Aorta (tissue), 5 donors: ENCODE measurements around the gene FBN2. TPM values are rescaled to one million over a fixed set of nuclear protein-coding genes. Genes with fewer than 3 reads are reported as not detected.

Experiments
- ATAC-seq: fragments of 200-7000 bp; cut with Tn5 transposase; one replicate; pipeline ENCODE4 v1.9.1; 2022; ENCODE audit warnings: moderate library complexity; ENCODE audit not compliant: low FRiP score
- DNase-seq, 2 donors: peaks; one replicate each; pipeline ENCODE4 v3.0.0-alpha.2; 2020
- H3K27ac ChIP-seq, 2 donors: one replicate each; pipeline ENCODE4 v1.5.1; 2013; ENCODE audit warnings: low read length in 2 of 2, mild to moderate bottlenecking in 2 of 2, moderate library complexity in 2 of 2, control low read depth in 1 of 2, inconsistent platforms in 1 of 2, low read depth in 1 of 2
- H3K27me3 ChIP-seq, 2 donors: one replicate each; pipeline ENCODE4 v1.6.1; 2013; ENCODE audit warnings: control low read depth in 1 of 2, low read length in 1 of 2, mild to moderate bottlenecking in 1 of 2, moderate library complexity in 1 of 2; ENCODE audit not compliant: insufficient read depth in 2 of 2, control insufficient read depth in 1 of 2
- H3K36me3 ChIP-seq, 2 donors: one replicate each; pipeline ENCODE4 v1.6.1; 2013; ENCODE audit warnings: control low read depth in 1 of 2, low read length in 1 of 2, mild to moderate bottlenecking in 1 of 2; ENCODE audit not compliant: insufficient read depth in 2 of 2, control insufficient read depth in 1 of 2
- H3K4me1 ChIP-seq, 2 donors: one replicate each; pipeline ENCODE4 v1.6.1; 2013; ENCODE audit warnings: low read length in 2 of 2, control low read depth in 1 of 2, mild to moderate bottlenecking in 1 of 2, moderate library complexity in 1 of 2; ENCODE audit not compliant: insufficient read depth in 2 of 2, control insufficient read depth in 1 of 2
- H3K4me3 ChIP-seq, 2 donors: one replicate each; pipeline ENCODE4 v1.5.1; 2013; ENCODE audit warnings: low read length in 2 of 2, control low read depth in 1 of 2, mild to moderate bottlenecking in 1 of 2
- H3K9me3 ChIP-seq: one replicate; pipeline ENCODE4 v1.6.1; 2013; ENCODE audit warnings: mild to moderate bottlenecking, low read length; ENCODE audit not compliant: control insufficient read depth
- WGBS, 2 donors: extraction: QIAGEN DNeasy Blood & Tissue Kit; methylation state at CpG; one replicate each; pipeline ENCODE4 v1.1.7; 2013; 5-methylcytosine and 5-hydroxymethylcytosine counted together
- intact Hi-C, 2 donors: fragments of 100-400 bp; cut with DNase I; formaldehyde crosslinking; loops; one replicate each; pipeline versions ENCODE4 v1.14.2 to v1.15.0; 2022
- polyA plus RNA-seq, 2 donors: library from polyadenylated mRNA; stranded (reverse); fragments of 200-250 nt; gene quantifications; one replicate each; pipeline ENCODE4 v1.2.3, GENCODE V29; 2013
- total RNA-seq, 2 donors: library from RNA; stranded (reverse); fragmentation: NEBNext Ultra II Directional; extraction: Animal tissue kit (Norgen Biotek cat#: 25700); gene quantifications; one replicate each; pipeline ENCODE4 v1.2.1, GENCODE V29; 2021
- donor health status: healthy with polysubstance abuse.
- donor health status: Bipolar disorder and iron deficiency.
- donor health status: DM: no; HTN: no; CAD: no.
- donor health status: DM: no; HTN: no; CAD: no.
- donor health status: DM: yes; HTN: yes; CAD: no.

Gene FBN2
- total and polyA plus RNA-seq, 4 donors = 0.25 to 1.5 (median 0.84) TPM; not detected in 1

GRCh38 chr5:128362370-128362769 lies 175.7 kb downstream of the FBN2 start:
- 61 to 76% methylated on average over 4 of the region's 4 CpGs for WGBS, 2 donors

GRCh38 chr5:128358826-128359225 lies 179.2 kb downstream of the FBN2 start:
- intact Hi-C loops = no loop called here
- Histone ChIP-seq H3K9me3 (no peaks in the 10 kb centered on the region), H3K27ac (no peak overlapping the region), H3K27me3 (no peaks in the 10 kb centered on the region), H3K36me3 (no peaks in the 10 kb centered on the region), H3K4me3 (no peak overlapping the region), H3K4me1 (no peaks in the 10 kb centered on the region)
- no peak for DNase-seq
- WGBS, 2 donors = 94 to 95% methylated on average over 1 of the region's 1 CpG
- ATAC-seq = no peak

More at GRCh38 chr5:128362370-128362769, 175.7 kb downstream of the FBN2 start:
- H3K9me3 ChIP-seq = no peaks in the 10 kb centered on the region
- intact Hi-C loops = no loop called here
- DNase-seq = no peak
- H3K4me1 ChIP-seq = no peaks in the 10 kb centered on the region
- H3K4me3 ChIP-seq = no peak overlapping the region
- ATAC-seq = no peak
- H3K36me3 ChIP-seq = no peaks in the 10 kb centered on the region
- no peaks in the 10 kb centered on the region for H3K27me3 ChIP-seq
- H3K27ac ChIP-seq = no peak overlapping the region

DNA sequence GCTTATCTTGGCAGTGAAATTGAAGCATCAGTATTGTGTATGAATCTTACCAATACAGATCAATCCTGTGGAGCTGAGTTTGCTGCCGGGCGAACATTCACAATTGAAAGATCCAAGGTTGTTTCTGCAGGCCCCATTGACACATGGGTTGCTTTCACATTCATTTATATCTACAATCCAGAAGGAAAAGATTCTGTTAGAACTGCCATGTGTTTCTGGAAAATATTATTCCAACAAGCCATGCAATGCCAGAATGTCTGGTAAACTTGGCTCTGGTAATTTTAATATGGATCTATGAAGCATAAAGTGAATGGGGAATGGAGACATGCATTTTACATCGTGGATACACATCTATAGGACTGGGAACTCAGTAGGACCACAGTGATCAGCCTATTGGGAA lies 180.8 kb downstream of the FBN2 start:
- Histone ChIP-seq H3K27me3 (no peaks in the 10 kb centered on the region), H3K4me1 (no peaks in the 10 kb centered on the region), H3K27ac (no peak overlapping the region), H3K36me3 (no peaks in the 10 kb centered on the region), H3K9me3 (no peaks in the 10 kb centered on the region), H3K4me3 (no peak overlapping the region)
- 70 to 83% methylated on average over 3 of the region's 3 CpGs for WGBS, 2 donors
- ATAC-seq (no peak), DNase-seq (no peak)
- intact Hi-C loops = no loop called here

DNA sequence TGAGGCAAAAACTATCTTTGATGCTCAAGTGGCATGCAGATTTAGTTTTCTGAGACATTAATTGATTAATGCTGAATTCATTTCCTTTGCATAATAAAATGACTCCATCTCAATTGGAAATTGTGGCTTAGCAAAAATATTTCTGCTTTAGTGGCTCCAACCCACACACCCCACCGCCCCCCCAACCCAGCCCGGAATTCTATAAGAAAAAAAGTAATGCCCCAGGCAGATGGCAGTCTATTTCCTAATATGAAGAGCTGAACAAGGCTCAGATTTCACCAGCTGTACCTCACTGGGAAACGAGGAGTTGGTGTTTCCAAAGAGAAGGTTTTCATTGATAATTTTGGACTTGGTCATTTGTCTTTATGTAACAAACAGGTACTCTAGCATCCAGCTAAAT lies 182.1 kb downstream of the FBN2 start:
- no peak for ATAC-seq
- Histone ChIP-seq H3K36me3 (no peaks in the 10 kb centered on the region), H3K4me3 (no peak overlapping the region), H3K4me1 (no peaks in the 10 kb centered on the region), H3K9me3 (no peaks in the 10 kb centered on the region), H3K27me3 (no peaks in the 10 kb centered on the region), H3K27ac (no peak overlapping the region)
- intact Hi-C loops = no loop called here
- DNase-seq = no peak
- WGBS, 2 donors = 83 to 84% methylated on average over 3 of the region's 3 CpGs

GRCh38 chr5:128353441-128354107 lies 184.5 kb downstream of the FBN2 start:
- ATAC-seq = no peak
- Histone ChIP-seq H3K27me3 (no peaks in the 10 kb centered on the region), H3K9me3 (no peaks in the 10 kb centered on the region), H3K27ac (no peak overlapping the region), H3K4me1 (no peaks in the 10 kb centered on the region), H3K36me3 (no peaks in the 10 kb centered on the region), H3K4me3 (no peak overlapping the region)
- DNase-seq = no peak
- intact Hi-C loops = no loop called here
- WGBS, 2 donors = 76 to 82% methylated on average over 3 of the region's 3 CpGs

DNA sequence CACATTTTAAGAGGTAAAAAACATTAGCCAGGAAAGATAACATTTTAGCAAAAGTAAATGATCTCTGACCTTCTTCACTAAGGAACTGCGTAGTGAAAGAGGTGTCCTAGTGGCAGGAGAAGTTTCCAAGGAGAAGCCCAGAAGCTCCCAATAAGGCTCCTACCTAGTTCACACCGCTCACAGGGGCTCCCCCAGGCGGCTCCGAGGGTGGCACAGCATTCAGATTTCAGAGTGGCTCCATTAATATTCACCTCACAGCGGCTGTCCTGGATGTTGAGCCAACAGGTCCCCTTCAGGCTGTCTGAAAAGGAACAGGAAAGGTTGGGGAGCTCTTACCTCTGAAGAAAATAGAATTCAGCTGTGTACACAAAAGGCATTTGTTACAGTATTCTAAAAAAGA lies 187.3 kb downstream of the FBN2 start:
- H3K36me3 ChIP-seq = no peaks in the 10 kb centered on the region
- no peak overlapping the region for H3K4me3 ChIP-seq
- no peaks in the 10 kb centered on the region for H3K9me3 ChIP-seq
- H3K4me1 ChIP-seq = no peaks in the 10 kb centered on the region
- H3K27ac ChIP-seq = no peak overlapping the region
- no peaks in the 10 kb centered on the region for H3K27me3 ChIP-seq
- intact Hi-C loops = no loop called here
- 88 to 93% methylated on average over 5 of the region's 5 CpGs for WGBS, 2 donors
- DNase-seq (no peak), ATAC-seq (no peak)

GRCh38 chr5:128349044-128349858 lies 188.8 kb downstream of the FBN2 start:
- H3K9me3 ChIP-seq = no peaks in the 10 kb centered on the region
- H3K36me3 ChIP-seq = no peaks in the 10 kb centered on the region
- intact Hi-C loops = no loop called here
- ATAC-seq = no peak
- H3K27me3 ChIP-seq = no peaks in the 10 kb centered on the region
- no peak for DNase-seq
- WGBS, 2 donors = 61 to 67% methylated on average over 11 of the region's 11 CpGs
- H3K4me3 ChIP-seq = no peak overlapping the region
- no peaks in the 10 kb centered on the region for H3K4me1 ChIP-seq
- H3K27ac ChIP-seq = no peak overlapping the region

GRCh38 chr5:128346038-128346437 lies 192.0 kb downstream of the FBN2 start:
- DNase-seq (no peak), ATAC-seq (no peak)
- Histone ChIP-seq H3K4me3 (no peak overlapping the region), H3K27me3 (no peaks in the 10 kb centered on the region), H3K36me3 (no peaks in the 10 kb centered on the region), H3K27ac (no peak overlapping the region), H3K9me3 (no peaks in the 10 kb centered on the region), H3K4me1 (no peaks in the 10 kb centered on the region)
- 2 to 8% methylated on average over 3 of the region's 3 CpGs for WGBS, 2 donors
- intact Hi-C loops = no loop called here

GRCh38 chr5:128345247-128345646 lies 192.8 kb downstream of the FBN2 start:
- Histone ChIP-seq H3K9me3 (no peaks in the 10 kb centered on the region), H3K36me3 (no peaks in the 10 kb centered on the region), H3K4me3 (no peak overlapping the region), H3K27ac (no peak overlapping the region), H3K4me1 (no peaks in the 10 kb centered on the region), H3K27me3 (no peaks in the 10 kb centered on the region)
- WGBS, 2 donors = 95 to 96% methylated on average over 16 of the region's 16 CpGs
- ATAC-seq (no peak), DNase-seq (no peak)
- intact Hi-C loops = no loop called here
